Vagina (tissue), 2 donors: ENCODE data around the gene PARP4.
"Not testable (repeated sequence)": the region's sequence is repeated elsewhere in the genome, so short reads cannot be mapped to it uniquely, and the experiment has no call there.

Source experiments
- CTCF ChIP-seq, 3 experiments: fragments of 450-650 bp in 2 of 3; fragments of 200-600 bp in 1 of 3; sonication (generic) in 1 of 3; IDR thresholded peaks; one replicate each; pipeline ENCODE4 v1.5.1; 2017 to 2019; ENCODE audit warnings: antibody characterized with exemption in 3 of 3, mild to moderate bottlenecking in 2 of 3, moderate library complexity in 2 of 3
- POLR2A ChIP-seq, 2 donors: fragments of 450-650 bp; IDR thresholded peaks; one replicate each; pipeline ENCODE4 v1.6.1; 2017; ENCODE audit warnings: antibody characterized with exemption in 2 of 2, mild to moderate bottlenecking in 2 of 2, moderate library complexity in 2 of 2

GRCh38 chr13:24559431-24560218 is 47.0 kb upstream of the PARP4 start:
- not testable (repeated sequence) for TF ChIP-seq POLR2A, CTCF (IDR thresholded peaks at IDR 0.05)
